ENCODE results near the gene CD2. TPM values are rescaled to one million over a fixed set of nuclear protein-coding genes. Genes with fewer than 3 reads are reported as not detected.

Gene CD2
- total RNA-seq, 1 donor from 2014 or later = not detected

DNA sequence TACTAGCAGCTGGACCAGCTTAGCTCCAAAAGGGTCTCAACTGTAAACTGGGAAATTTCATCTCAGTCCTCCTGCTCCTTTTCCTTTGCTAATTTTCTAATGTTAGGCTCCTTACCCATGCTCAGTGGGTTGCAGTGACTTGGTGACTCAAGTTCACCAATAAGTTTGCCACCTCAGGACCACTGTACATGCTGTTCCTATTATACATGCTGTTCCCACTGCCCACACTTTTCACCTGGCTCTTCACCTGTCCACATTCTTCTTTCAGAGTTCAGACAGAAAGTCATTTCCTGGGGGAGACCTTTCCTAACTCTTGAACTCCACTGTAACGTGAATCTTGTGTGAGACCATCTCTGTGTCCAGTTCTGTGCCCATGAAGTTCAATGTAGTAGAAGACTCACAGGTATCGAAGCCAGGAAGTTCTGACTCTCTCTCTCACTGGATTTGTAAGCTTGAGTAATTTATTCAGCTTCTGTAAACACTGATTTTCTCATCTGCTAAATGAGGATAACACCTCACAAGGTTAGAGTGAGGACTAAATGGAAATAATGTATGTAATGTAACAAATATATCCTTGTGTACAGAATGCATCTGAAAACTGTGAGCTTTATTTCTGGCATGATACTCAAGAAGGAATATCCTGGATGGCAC lies 17.9 kb downstream of the CD2 start:
- Mint-ChIP-seq H3K27ac (no peak overlapping the region), H3K4me3 (ENCODE audit: low read depth) (no peak overlapping the region), H3K36me3 (ENCODE audit: insufficient read depth) (no peaks in the 10 kb centered on the region), H3K27me3 (no peaks in the 10 kb centered on the region), H3K9me3 (ENCODE audit: low read depth) (peaks cover 4% of the 10 kb centered on the region), H3K4me1 (ENCODE audit: low read depth) (peaks cover 2% of the 10 kb centered on the region)
- no peak for DNase-seq (ENCODE audit: low spot score, unreplicated experiment)
- TF ChIP-seq, protein P1, sequence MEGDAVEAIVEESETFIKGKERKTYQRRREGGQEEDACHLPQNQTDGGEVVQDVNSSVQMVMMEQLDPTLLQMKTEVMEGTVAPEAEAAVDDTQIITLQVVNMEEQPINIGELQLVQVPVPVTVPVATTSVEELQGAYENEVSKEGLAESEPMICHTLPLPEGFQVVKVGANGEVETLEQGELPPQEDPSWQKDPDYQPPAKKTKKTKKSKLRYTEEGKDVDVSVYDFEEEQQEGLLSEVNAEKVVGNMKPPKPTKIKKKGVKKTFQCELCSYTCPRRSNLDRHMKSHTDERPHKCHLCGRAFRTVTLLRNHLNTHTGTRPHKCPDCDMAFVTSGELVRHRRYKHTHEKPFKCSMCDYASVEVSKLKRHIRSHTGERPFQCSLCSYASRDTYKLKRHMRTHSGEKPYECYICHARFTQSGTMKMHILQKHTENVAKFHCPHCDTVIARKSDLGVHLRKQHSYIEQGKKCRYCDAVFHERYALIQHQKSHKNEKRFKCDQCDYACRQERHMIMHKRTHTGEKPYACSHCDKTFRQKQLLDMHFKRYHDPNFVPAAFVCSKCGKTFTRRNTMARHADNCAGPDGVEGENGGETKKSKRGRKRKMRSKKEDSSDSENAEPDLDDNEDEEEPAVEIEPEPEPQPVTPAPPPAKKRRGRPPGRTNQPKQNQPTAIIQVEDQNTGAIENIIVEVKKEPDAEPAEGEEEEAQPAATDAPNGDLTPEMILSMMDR (IDR thresholded peaks at IDR 0.05; ENCODE audit: unreplicated experiment) = no peak

DNA sequence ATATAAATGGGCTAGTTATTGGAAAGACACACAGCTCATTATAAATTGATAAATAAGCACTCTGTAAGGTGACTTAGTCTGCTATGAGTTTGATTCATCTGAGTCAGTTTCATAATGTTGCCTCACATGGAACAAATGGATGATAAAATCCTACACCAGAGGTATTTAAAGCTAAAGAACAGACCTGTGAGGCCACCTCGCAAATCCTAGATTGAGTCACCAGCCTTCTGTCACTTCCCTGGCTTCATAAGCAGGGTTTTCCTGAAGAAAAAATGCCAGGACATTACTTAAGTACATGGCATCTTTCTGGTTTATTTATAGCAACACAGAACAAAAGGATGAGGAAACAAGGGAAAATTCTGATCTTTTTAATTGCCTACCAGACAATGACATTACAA lies 18.4 kb downstream of the CD2 start:
- Mint-ChIP-seq H3K27me3 (no peaks in the 10 kb centered on the region), H3K27ac (no peak overlapping the region), H3K9me3 (ENCODE audit: low read depth) (peaks cover 4% of the 10 kb centered on the region), H3K4me3 (ENCODE audit: low read depth) (no peak overlapping the region), H3K36me3 (ENCODE audit: insufficient read depth) (no peaks in the 10 kb centered on the region), H3K4me1 (ENCODE audit: low read depth) (peaks cover 7% of the 10 kb centered on the region)
- TF ChIP-seq, protein P1 (IDR thresholded peaks at IDR 0.05; ENCODE audit: unreplicated experiment) = no peak
- no peak for DNase-seq (ENCODE audit: low spot score, unreplicated experiment)

GRCh38 chr1:116775116-116775752 lies 21.0 kb downstream of the CD2 start:
- Mint-ChIP-seq H3K9me3 (ENCODE audit: low read depth) (peaks cover 4% of the 10 kb centered on the region), H3K36me3 (ENCODE audit: insufficient read depth) (no peaks in the 10 kb centered on the region), H3K4me1 (ENCODE audit: low read depth) (peaks cover 19% of the 10 kb centered on the region), H3K27ac (no peak overlapping the region), H3K4me3 (ENCODE audit: low read depth) (no peak overlapping the region), H3K27me3 (no peaks in the 10 kb centered on the region)
- TF ChIP-seq, protein P1 (IDR thresholded peaks at IDR 0.05; ENCODE audit: unreplicated experiment) = no peak
- no peak for DNase-seq (ENCODE audit: low spot score, unreplicated experiment)

DNA sequence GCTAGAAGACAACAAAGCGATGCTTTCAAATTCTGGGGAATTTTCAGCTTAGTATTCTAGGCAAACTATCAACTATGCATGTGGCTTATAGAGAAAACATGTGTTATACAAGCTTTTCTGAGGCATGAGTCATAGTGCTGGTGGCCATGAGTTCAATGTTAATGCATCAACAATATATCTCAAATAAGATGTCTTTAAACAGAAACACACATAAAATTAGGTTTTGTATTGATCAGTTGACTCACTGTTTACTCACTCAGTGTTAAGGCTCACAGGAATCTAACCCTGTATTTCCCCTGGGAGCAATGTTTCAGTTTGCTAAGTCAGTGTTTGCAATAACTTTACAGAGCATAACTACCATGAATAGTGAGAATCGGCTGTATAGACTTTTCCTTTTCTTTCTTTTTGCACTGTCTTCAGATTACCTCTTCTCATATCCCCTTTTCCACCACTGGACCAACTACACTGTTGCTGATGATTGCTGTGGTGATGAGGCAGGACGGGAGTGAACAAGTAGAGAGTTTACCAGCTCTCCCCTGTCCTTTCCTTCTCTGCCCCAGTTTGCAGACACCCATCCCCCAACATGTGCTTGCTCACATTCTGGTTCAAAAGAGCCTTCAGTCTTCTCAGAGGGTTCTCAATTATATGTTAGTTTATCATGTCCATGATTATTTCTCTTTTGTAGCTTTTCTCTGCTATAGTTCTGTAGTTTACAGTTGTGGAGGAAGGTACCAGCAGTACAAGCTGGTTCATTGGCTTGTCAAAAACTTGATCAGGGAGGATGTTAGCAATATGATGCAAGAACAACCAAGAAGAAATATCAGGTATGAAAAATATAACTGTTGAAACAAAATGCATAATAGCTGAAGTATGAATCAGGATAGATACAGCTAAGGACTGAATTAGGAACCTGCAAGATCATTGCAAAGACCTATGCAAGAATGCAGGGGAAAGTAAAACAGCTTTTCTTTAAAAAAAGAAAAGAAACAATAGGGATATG lies 23.9 kb downstream of the CD2 start:
- Mint-ChIP-seq H3K4me3 (ENCODE audit: low read depth) (peak overlapping the region; percentile 32), H3K36me3 (ENCODE audit: insufficient read depth) (no peaks in the 10 kb centered on the region), H3K27me3 (no peaks in the 10 kb centered on the region), H3K9me3 (ENCODE audit: low read depth) (peaks cover 4% of the 10 kb centered on the region), H3K4me1 (ENCODE audit: low read depth) (peaks cover 19% of the 10 kb centered on the region), H3K27ac (peak overlapping the region; percentile 67)
- no peak for DNase-seq (ENCODE audit: low spot score, unreplicated experiment)
- TF ChIP-seq, protein P1 (IDR thresholded peaks at IDR 0.05; ENCODE audit: unreplicated experiment) = no peak

GRCh38 chr1:116781034-116781433 lies 26.8 kb downstream of the CD2 start:
- Mint-ChIP-seq H3K9me3 (ENCODE audit: low read depth) (peaks cover 4% of the 10 kb centered on the region), H3K36me3 (ENCODE audit: insufficient read depth) (no peaks in the 10 kb centered on the region), H3K27ac (no peak overlapping the region), H3K4me3 (ENCODE audit: low read depth) (no peak overlapping the region), H3K4me1 (ENCODE audit: low read depth) (peaks cover 19% of the 10 kb centered on the region), H3K27me3 (no peaks in the 10 kb centered on the region)
- no peak for DNase-seq (ENCODE audit: low spot score, unreplicated experiment)
- TF ChIP-seq, protein P1 (IDR thresholded peaks at IDR 0.05; ENCODE audit: unreplicated experiment) = no peak

Data from progenitor cell of endocrine pancreas (in vitro differentiated cells).